ENCODE results near the gene PLOD1.

PLOD1 gene

GRCh38 chr1:11978301-11978700, 43.8 kb downstream of the PLOD1 start:
- DNase-seq (ENCODE audit: low read depth in 2 of 2): no peak

- no peak for DNase-seq (ENCODE audit: low read depth in 2 of 2)
Observed at GRCh38 chr1:11979028-11979850, 44.7 kb downstream of the PLOD1 start.

GRCh38 chr1:11979851-11980675, 45.5 kb downstream of the PLOD1 start, which contains the start of gene MFN2:
MFN2 (plus strand) TSS chr1:11980444; CDS start chr1:11989169, 8,725 bp downstream.
- peak; percentile 78 to 83 for DNase-seq (ENCODE audit: low read depth in 2 of 2)

- DNase-seq (ENCODE audit: low read depth in 2 of 2): no peak
Observed at GRCh38 chr1:11980676-11980972, 46.1 kb downstream of the PLOD1 start.

GRCh38 chr1:11981378-11982009, 47.0 kb downstream of the PLOD1 start:
- DNase-seq (ENCODE audit: low read depth in 2 of 2): no peak

- no peak for DNase-seq (ENCODE audit: low read depth in 2 of 2)
Observed at GRCh38 chr1:11982010-11982392, 47.5 kb downstream of the PLOD1 start.

- DNase-seq (ENCODE audit: low read depth in 2 of 2): no peak
Observed at GRCh38 chr1:11984121-11984520, 49.6 kb downstream of the PLOD1 start.

- DNase-seq (ENCODE audit: low read depth in 2 of 2): no peak
Observed at GRCh38 chr1:11984576-11984975, 50.1 kb downstream of the PLOD1 start.

- no peak for DNase-seq (ENCODE audit: low read depth in 2 of 2)
Observed at GRCh38 chr1:11985171-11985570, 50.7 kb downstream of the PLOD1 start.

- no peak for DNase-seq (ENCODE audit: low read depth in 2 of 2)
Observed at GRCh38 chr1:11985851-11986250, 51.3 kb downstream of the PLOD1 start.

- no peak for DNase-seq (ENCODE audit: low read depth in 2 of 2)
Observed at GRCh38 chr1:11989669-11990068, 55.2 kb downstream of the PLOD1 start.

- DNase-seq (ENCODE audit: low read depth in 2 of 2): no peak
Observed at GRCh38 chr1:11990303-11991032, 56.0 kb downstream of the PLOD1 start.

GRCh38 chr1:11991969-11992676, 57.6 kb downstream of the PLOD1 start:
- no peak for DNase-seq (ENCODE audit: low read depth in 2 of 2)

GRCh38 chr1:11997081-11997850, 62.7 kb downstream of the PLOD1 start:
- no peak for DNase-seq (ENCODE audit: low read depth in 2 of 2)

GRCh38 chr1:11998636-11999035, 64.1 kb downstream of the PLOD1 start:
- DNase-seq (ENCODE audit: low read depth in 2 of 2): no peak

GRCh38 chr1:11999236-11999635, 64.7 kb downstream of the PLOD1 start:
- no peak for DNase-seq (ENCODE audit: low read depth in 2 of 2)

- no peak for DNase-seq (ENCODE audit: low read depth in 2 of 2)
Observed at GRCh38 chr1:12001249-12001917, 66.9 kb downstream of the PLOD1 start.

GRCh38 chr1:12001996-12002493, 67.5 kb downstream of the PLOD1 start:
- no peak for DNase-seq (ENCODE audit: low read depth in 2 of 2)

- DNase-seq (ENCODE audit: low read depth in 2 of 2): no peak
Observed at GRCh38 chr1:12003762-12004161, 69.2 kb downstream of the PLOD1 start.
